Spleen (tissue), 7 donors: ENCODE measurements around the gene SUCLA2.

ENCODE experiments used
- CTCF ChIP-seq, 11 experiments: fragments of 200-600 bp in 7 of 11; fragments of 450-650 bp in 4 of 11; sonication (generic) in 4 of 11; IDR thresholded peaks in 8 of 11; conservative IDR thresholded peaks in 3 of 11; 1 replicate in 7 of 11; 2 replicates in 4 of 11; pipeline versions ENCODE4 v1.4.0 to v1.8.0; 2016 to 2021; ENCODE audit warnings: antibody characterized with exemption in 11 of 11, inconsistent platforms in 4 of 11, mild to moderate bottlenecking in 1 of 11
- POLR2A ChIP-seq, 3 donors: fragments of 450-650 bp; IDR thresholded peaks; one replicate each; pipeline ENCODE4 v1.5.1; 2017; ENCODE audit warnings: antibody characterized with exemption in 3 of 3, mild to moderate bottlenecking in 1 of 3
- donor health status: DM: no; HTN: no; CAD: no; lungs with moderate emphysema.
- donor health status: DM: no; HTN: no; CAD: no.
- donor health status: DM: no; HTN: no; CAD: no.

DNA sequence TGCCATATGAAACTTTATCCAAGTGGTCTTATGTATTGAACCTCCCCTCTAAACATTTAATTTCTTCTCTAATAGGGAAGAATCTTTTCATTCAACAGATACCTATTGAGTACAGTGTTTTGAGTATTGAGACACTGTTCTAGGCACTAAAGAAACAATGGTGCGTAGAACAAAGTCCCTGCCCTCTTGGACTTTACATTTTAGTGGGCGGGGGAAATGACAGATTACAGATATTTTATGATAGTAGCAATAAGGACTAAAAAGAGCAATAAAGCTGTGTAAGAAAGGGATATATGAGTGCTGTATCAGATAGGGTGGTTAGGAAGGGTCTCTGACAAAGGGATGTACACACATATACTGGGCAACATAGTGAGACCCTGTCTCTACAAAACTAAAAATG lies 41.8 kb upstream of the SUCLA2 start:
- TF ChIP-seq CTCF (IDR thresholded peaks at IDR 0.05 in 8 of 11, conservative IDR thresholded peaks at IDR 0.05 in 3 of 11) (no peak), POLR2A (IDR thresholded peaks at IDR 0.05) (no peak)
